Activated CD8-positive, alpha-beta memory T cell treated with anti-CD3 and anti-CD28 coated beads, Interleukin-2, amount 50 U/mL, for 4 hours (primary cell): Measurements from ENCODE around the gene MADD.

ENCODE experiments used
- DNase-seq: peaks from one replicate; pipeline ENCODE4 v3.0.0-alpha.2; 2020

MADD gene

DNA sequence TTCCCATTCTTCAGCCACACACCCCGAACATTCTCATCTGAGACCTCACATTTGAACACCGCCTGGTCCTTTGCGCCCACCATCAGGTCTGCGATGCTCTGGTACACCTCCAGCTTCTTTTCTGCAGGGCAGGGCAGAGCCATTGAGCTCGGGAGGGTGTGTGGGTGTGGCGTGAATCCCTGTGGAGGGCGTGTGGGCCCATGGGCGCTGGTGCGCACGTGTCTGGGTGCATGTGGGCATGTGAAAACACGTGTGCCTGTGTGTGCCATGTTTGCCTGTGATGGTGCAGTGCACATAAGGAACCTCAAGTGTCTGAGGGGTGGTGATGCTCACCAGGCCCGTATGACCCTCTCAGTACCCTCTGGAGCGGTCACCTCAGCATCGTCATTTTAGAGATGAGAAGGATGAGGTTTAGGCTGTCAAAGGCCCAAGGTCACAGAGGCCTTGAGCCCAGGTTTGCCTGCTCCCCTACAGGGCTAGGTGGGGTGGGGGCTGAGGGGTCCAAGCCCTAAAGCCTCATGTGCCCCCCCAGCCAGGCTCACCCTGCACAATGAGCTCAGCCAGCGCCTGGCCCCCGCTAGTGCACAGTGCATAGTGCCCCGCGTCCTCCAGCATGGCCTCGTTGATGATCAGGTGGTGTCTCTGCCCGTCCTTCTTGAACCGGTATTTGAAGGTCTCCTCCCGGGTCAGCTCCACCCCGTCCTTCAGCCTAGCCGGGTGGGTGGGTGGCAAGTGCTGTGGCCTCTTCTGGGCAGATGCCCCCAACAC is 72.3 kb downstream of the MADD start:
- no peak for DNase-seq

- DNase-seq = no peak
These were observed 72.9 kb downstream of the MADD start for GRCh38 chr11:47342854-47343253.

- no peak for DNase-seq
These were observed 76.1 kb downstream of the MADD start for GRCh38 chr11:47345890-47346563.

DNA sequence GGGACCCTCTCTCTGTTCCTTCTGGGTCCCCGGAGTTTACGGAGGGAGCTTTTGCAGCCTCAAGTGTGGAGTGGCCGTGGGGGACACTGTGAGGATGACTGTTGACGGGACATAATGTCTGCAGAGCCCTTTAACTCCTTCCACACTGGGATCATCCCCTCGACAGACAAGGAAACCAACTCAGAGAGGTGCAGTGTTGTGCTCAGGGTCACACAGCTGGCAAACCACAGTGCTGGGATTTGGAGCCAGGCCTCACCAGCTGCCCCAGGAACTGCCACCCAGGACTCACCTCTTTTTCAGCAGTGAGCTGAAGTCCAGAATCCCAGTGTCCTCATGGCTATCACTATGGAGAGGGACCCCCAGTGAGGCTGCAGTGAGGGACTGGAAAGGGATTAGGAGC is 77.2 kb downstream of the MADD start:
- no peak for DNase-seq

DNA sequence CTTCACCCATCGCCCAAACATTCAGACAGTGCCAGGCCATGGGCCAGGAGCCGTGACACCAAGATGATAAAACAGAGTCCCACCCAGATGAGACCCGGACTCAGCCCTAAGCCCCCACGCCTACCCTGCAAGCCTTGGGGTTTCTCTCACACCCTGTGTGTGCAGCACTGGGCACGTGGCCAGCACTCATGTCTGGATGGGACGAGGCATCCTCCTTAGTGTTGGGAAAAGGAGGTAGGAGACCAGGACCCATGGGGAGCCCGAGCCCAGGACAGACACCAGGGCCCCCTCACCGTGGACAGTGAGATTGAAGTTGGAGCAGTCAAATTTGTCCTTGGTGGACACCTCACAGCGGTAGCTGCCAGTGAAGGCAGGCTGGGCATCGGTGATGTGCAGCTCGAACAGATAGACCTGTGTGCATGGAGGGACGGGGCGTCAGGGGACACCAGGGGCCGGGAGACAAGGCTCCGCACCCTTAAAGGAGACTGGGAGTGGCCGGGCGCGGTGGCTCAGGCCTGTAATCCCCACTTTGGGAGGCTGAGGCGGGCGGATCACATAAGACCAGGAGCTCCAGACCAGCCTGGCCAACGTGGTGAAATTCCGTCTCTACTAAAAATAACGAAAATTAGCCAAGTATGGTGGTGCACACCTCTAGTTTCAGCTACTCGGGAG is 78.3 kb downstream of the MADD start:
- no peak for DNase-seq

DNA sequence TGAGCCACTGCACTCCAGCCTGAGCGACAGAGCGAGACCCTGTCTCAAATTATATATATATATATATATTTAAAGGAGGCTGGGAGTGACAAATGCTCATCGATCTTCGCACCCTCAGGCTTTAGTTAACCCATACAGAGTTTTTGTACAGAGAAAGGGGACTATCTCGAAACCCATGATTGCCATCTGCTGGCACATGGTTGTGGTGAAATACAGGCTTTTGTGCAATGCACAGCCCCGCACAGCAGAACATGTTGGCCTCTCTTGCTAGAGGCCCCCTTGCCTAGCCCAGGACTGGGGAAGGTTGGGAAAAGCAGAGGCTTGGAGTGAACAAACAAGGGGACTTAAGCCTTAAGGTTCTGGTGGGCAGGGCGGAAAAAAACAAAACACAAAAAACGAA is 78.9 kb downstream of the MADD start:
- DNase-seq = no peak

GRCh38 chr11:47349521-47350095 is 79.7 kb downstream of the MADD start:
- no peak for DNase-seq

GRCh38 chr11:47350315-47350714 is 80.4 kb downstream of the MADD start:
- no peak for DNase-seq

GRCh38 chr11:47351156-47352126 is 81.5 kb downstream of the MADD start:
- DNase-seq = no peak

DNA sequence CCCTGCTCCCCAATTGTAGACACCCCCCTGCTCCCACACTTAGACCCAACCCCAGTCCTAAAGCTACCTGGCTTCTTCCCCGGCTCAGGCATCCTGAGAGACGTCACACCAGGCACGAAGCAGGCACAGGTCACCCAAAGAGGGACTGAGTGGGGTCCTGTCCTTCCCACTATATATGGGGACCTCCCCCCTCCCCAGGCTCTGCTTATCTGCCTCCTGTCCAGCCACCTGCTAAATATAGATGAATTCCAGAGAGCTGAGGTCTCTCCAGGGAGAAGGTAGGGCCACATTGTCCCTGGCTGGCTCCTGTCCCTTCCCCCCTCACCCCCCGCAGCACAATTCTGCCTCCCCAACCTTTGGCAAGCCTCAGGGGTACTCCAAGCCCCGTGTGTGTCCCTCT is 82.6 kb downstream of the MADD start, which contains the start of gene MYBPC3:
Gene MYBPC3, minus strand, starts transcription at position 147 of the 400 bp plus-strand sequence. Its CDS starts 55 bp downstream, at position 92.
- no peak for DNase-seq

- DNase-seq = no peak
These were observed 84.2 kb downstream of the MADD start for GRCh38 chr11:47353978-47354774.

DNA sequence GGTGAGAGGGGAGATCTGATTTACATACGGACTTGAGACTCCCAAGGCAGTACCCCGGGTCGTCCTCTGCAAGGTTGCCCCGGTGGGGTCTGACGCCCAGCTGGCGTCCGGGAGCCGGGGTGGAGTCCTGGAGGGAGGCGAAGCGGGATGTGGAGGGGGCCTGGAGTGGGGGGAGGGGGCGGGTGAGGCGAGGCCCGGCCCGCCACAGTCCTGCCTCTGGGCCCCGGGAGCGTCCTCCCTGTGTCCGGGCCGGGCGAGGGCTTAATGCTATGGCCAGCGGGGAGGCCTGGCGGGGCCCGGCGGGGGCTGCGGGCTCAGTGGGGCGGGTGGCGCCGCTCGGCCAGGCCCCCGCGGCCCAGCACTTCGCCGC is 85.0 kb downstream of the MADD start:
- no peak for DNase-seq

DNA sequence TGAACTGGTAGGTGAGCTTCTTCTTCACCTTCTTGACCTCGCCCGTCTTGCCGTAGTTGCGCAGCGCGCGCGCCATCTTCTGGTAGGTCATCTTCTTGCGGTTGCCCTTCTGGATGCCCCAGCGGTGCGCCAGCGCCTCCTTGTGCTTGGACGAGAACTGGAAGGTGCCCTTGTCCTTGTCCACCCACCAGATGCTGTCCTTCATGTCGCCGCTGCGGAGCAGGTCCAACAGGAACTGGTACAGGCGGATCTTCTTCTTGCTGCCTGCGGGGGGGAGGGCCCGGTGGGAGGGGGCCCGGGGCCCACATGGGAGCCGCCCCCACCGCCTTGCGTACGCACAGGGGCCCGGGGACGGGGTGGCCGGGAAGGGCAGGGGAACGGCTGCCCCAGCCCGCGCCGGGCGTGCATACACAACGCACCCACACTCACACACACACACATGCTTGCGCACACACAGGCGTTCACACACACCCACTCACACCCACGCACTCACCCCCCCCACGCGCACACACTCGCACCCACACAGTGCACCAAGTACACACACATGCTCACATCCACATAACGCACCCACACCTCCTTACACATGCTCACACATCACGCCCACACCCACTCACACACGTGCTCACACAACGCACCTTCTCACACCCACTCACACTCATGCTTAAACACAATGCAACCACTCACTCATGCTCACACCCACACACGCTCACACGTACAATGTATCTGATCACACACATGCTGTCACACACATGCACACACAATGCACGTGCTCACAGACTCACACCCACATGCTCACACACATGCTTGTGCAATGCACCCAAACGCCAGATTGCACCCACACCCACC is 85.6 kb downstream of the MADD start:
- no peak for DNase-seq

GRCh38 chr11:47356129-47356997 is 86.4 kb downstream of the MADD start:
- no peak for DNase-seq

- no peak for DNase-seq
These were observed 87.0 kb downstream of the MADD start for GRCh38 chr11:47356998-47357329.

GRCh38 chr11:47357985-47358730 is 88.2 kb downstream of the MADD start:
- no peak for DNase-seq

GRCh38 chr11:47358731-47359051 is 88.8 kb downstream of the MADD start:
- DNase-seq = no peak

DNA sequence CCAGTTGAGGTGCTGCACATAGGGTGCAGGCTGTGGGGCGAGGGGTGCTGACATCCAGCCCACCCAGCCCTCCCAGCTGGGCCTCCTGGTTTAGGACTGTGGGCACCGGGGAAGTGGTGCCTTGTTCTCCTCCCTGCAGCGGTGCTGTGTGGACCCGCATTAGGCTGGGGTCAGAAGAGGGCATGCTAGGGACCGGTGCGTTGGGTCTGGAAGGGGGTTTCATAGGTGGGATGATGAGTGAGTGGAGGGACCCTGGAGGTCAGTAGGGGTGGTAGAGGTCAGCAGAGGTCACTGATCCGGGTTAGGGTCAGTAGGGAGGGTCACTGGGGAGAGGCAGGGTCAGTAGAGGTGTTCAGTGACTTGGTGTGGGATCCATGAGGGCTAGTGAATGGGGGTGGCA is 89.2 kb downstream of the MADD start:
- no peak for DNase-seq

DNA sequence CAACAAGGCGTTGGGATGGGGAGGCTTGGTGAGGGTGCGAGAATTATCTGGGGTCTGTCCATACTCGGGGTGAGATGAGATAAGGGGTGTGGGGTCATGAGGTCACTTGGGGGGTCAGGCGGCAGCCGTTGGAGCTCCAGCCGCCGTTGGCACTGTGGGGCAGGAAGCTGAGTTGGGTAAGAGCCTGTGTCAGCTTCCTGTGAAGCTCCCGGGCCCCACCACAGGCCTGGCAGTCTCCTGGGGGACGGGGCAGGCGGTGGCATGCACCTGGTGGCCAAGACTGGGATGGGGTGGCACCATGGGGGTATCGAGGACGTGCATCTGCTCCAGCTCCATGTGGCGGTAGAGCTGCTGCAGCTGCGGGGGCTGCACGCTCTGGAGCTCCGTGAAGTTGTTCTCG is 89.7 kb downstream of the MADD start:
- DNase-seq = no peak
